ENCODE measurements around the gene CAPN7. TPM values are rescaled to one million over a fixed set of nuclear protein-coding genes. Genes with fewer than 3 reads are reported as not detected.

The CAPN7 gene
- total RNA-seq, 2 experiments from 2014 or later: 22.2 to 27.5 TPM

- intact Hi-C loops (cut with micrococcal nuclease): no loop called here
- POLR2A ChIA-PET: no interaction called here
- DNase-seq (no peak), ATAC-seq (no peak)
- H3K4me3 Mint-ChIP-seq: no peak overlapping the region
- no peaks in the 10 kb centered on the region for H3K36me3 Mint-ChIP-seq (ENCODE audit: low read depth)
- no peak for TF ChIP-seq CTCF (IDR thresholded peaks at IDR 0.05)
- CTCF ChIA-PET: interaction anchor here (0.6 to 1.5 kb wide), 2 partner anchors 53 to 614 kb away, joined by 3 to 4 read pairs; no protein-coding TSS in a partner anchor
- H3K27ac Mint-ChIP-seq: no peak overlapping the region
- no peaks in the 10 kb centered on the region for H3K9me3 Mint-ChIP-seq
- peaks cover 15% of the 10 kb centered on the region for H3K27me3 Mint-ChIP-seq
- no peaks in the 10 kb centered on the region for H3K4me1 Mint-ChIP-seq (ENCODE audit: low read depth)
Observed at GRCh38 chr3:15172806-15173205, 33.2 kb upstream of the CAPN7 start.

- Mint-ChIP-seq H3K4me1 (ENCODE audit: low read depth) (peaks cover 7% of the 10 kb centered on the region), H3K27ac (no peak overlapping the region), H3K27me3 (peaks cover 21% of the 10 kb centered on the region), H3K36me3 (ENCODE audit: low read depth) (no peaks in the 10 kb centered on the region), H3K4me3 (no peak overlapping the region), H3K9me3 (no peaks in the 10 kb centered on the region)
- CTCF ChIA-PET: no interaction called here
- no peak for TF ChIP-seq CTCF (IDR thresholded peaks at IDR 0.05)
- DNase-seq (no peak), ATAC-seq (no peak)
- intact Hi-C loops (cut with micrococcal nuclease): no loop called here
- POLR2A ChIA-PET: no interaction called here
Observed at GRCh38 chr3:15174953-15175352, 31.1 kb upstream of the CAPN7 start.

GRCh38 chr3:15175605-15176004, 30.4 kb upstream of the CAPN7 start:
- ChIA-PET POLR2A (interaction anchor here (0.8 to 1.5 kb wide), 2 partner anchors 19 to 62 kb away, joined by 3 to 4 read pairs; no protein-coding TSS in a partner anchor), CTCF (interaction anchor here (0.6 kb wide), 1 partner anchor 234 kb away, joined by 4 read pairs; no protein-coding TSS in a partner anchor)
- Mint-ChIP-seq H3K9me3 (no peaks in the 10 kb centered on the region), H3K27me3 (peaks cover 21% of the 10 kb centered on the region), H3K27ac (no peak overlapping the region), H3K4me1 (ENCODE audit: low read depth) (peaks cover 11% of the 10 kb centered on the region), H3K36me3 (ENCODE audit: low read depth) (no peaks in the 10 kb centered on the region), H3K4me3 (no peak overlapping the region)
- intact Hi-C loops (cut with micrococcal nuclease): no loop called here
- TF ChIP-seq CTCF (IDR thresholded peaks at IDR 0.05): no peak
- ATAC-seq (no peak), DNase-seq (no peak)

GRCh38 chr3:15180042-15180611, 25.9 kb upstream of the CAPN7 start:
- Mint-ChIP-seq H3K27me3 (peaks cover 12% of the 10 kb centered on the region), H3K27ac (no peak overlapping the region), H3K4me1 (ENCODE audit: low read depth) (peaks cover 11% of the 10 kb centered on the region), H3K9me3 (no peaks in the 10 kb centered on the region), H3K36me3 (ENCODE audit: low read depth) (no peaks in the 10 kb centered on the region), H3K4me3 (no peak overlapping the region)
- CTCF ChIA-PET: interaction anchor here (0.8 to 2.6 kb wide), 6 partner anchors 12 to 88 kb away, joined by 3 to 7 read pairs (median 4); no protein-coding TSS in a partner anchor
- DNase-seq: no peak
- POLR2A ChIA-PET: interaction anchor here (1.2 kb wide), 2 partner anchors 20 to 28 kb away, joined by 4 read pairs; no protein-coding TSS in a partner anchor
- intact Hi-C loops (cut with micrococcal nuclease): no loop called here
- no peak for TF ChIP-seq CTCF (IDR thresholded peaks at IDR 0.05)
- peak; percentile 62 for ATAC-seq

GRCh38 chr3:15181511-15181910, 24.5 kb upstream of the CAPN7 start:
- no peak overlapping the region for H3K27ac Mint-ChIP-seq
- H3K36me3 Mint-ChIP-seq (ENCODE audit: low read depth): no peaks in the 10 kb centered on the region
- H3K9me3 Mint-ChIP-seq: no peaks in the 10 kb centered on the region
- DNase-seq (no peak), ATAC-seq (no peak)
- CTCF ChIA-PET: interaction anchor here (2.6 kb wide), 1 partner anchor 87 kb away, joined by 7 read pairs; no protein-coding TSS in a partner anchor
- POLR2A ChIA-PET: interaction anchor here (1.2 kb wide), 1 partner anchor 26 kb away, joined by 4 read pairs; no protein-coding TSS in a partner anchor
- H3K4me3 Mint-ChIP-seq: no peak overlapping the region
- intact Hi-C loops (cut with micrococcal nuclease): no loop called here
- H3K27me3 Mint-ChIP-seq: peaks cover 6% of the 10 kb centered on the region
- TF ChIP-seq CTCF (IDR thresholded peaks at IDR 0.05): no peak
- H3K4me1 Mint-ChIP-seq (ENCODE audit: low read depth): peaks cover 11% of the 10 kb centered on the region

Data from activated CD8-positive, alpha-beta T cell treated with anti-CD3 and anti-CD28 coated beads for 36 hours (primary cell).